ENCODE measurements around the gene VHLL. TPM values are rescaled to one million over a fixed set of nuclear protein-coding genes. Genes with fewer than 3 reads are reported as not detected.

VHLL gene
- total and polyA plus RNA-seq, 8 donors = not detected

DNA sequence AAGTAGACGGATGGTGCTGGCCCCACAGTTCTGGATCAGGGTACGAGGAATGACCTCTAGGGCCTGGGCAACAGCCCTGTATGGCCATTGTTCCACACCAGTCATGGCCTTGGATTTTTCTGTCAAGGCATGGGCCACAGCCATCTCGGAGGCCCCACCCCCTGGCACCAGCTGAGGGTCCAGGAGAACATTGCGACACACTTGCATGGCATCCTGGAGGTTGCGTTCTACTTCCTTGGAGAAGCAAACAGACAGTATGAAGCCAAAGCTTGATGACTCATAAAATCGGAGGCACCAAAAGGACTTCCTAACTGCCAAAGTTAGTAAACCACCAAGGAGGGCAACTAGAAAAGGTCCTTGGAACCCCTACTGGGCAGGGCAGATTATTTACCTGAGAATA is 11.9 kb upstream of the VHLL start:
- Histone ChIP-seq H3K27ac (no peak overlapping the region), H3K9me3 (no peaks in the 10 kb centered on the region), H3K4me1 (no peaks in the 10 kb centered on the region), H3K27me3 (no peaks in the 10 kb centered on the region), H3K4me3 (no peak overlapping the region), H3K36me3 (peaks cover 74 to 100% (median 100%) of the 10 kb centered on the region in 4 donors)
- TF ChIP-seq EP300 (IDR thresholded peaks at IDR 0.05) (no peak), POLR2AphosphoS5 (IDR thresholded peaks at IDR 0.05) (no peak), POLR2A (IDR thresholded peaks at IDR 0.05) (no peak)
- TF ChIP-seq, protein P1, sequence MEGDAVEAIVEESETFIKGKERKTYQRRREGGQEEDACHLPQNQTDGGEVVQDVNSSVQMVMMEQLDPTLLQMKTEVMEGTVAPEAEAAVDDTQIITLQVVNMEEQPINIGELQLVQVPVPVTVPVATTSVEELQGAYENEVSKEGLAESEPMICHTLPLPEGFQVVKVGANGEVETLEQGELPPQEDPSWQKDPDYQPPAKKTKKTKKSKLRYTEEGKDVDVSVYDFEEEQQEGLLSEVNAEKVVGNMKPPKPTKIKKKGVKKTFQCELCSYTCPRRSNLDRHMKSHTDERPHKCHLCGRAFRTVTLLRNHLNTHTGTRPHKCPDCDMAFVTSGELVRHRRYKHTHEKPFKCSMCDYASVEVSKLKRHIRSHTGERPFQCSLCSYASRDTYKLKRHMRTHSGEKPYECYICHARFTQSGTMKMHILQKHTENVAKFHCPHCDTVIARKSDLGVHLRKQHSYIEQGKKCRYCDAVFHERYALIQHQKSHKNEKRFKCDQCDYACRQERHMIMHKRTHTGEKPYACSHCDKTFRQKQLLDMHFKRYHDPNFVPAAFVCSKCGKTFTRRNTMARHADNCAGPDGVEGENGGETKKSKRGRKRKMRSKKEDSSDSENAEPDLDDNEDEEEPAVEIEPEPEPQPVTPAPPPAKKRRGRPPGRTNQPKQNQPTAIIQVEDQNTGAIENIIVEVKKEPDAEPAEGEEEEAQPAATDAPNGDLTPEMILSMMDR (IDR thresholded peaks at IDR 0.05) = no peak
- WGBS, 5 donors = 72 to 90% (median 86%) methylated on average over 6 of the region's 6 CpGs
- intact Hi-C loops (cut with DNase I; ENCODE audit: low total_unique reads) = no loop called here
- no peak for DNase-seq

DNA sequence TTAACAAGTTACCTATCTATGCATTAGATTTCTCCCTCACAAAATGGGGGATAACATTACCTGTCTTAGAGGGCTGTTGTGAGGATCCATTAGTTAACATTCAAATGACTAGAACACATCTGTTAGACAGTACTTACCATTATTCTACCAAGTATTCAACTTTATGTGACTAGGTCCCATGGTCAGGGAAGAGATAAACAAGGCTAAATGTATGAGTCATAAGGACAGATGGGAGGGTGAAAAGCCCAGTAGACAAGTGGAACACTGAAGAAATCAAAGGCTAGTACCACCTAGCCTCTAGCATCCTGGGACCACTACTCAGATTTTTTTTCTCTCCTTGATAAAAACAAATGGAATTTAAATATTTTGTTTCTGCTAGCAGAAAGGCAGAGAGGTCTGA is 9.0 kb upstream of the VHLL start:
- TF ChIP-seq EP300 (IDR thresholded peaks at IDR 0.05) = no peak
- TF ChIP-seq POLR2A (IDR thresholded peaks at IDR 0.05) = no peak
- TF ChIP-seq, protein P1 (IDR thresholded peaks at IDR 0.05) = no peak
- no peak for TF ChIP-seq POLR2AphosphoS5 (IDR thresholded peaks at IDR 0.05)
- intact Hi-C loops (cut with DNase I; ENCODE audit: low total_unique reads) = no loop called here
- peaks cover 49 to 94% (median 91%) of the 10 kb centered on the region in 4 donors for H3K36me3 ChIP-seq

DNA sequence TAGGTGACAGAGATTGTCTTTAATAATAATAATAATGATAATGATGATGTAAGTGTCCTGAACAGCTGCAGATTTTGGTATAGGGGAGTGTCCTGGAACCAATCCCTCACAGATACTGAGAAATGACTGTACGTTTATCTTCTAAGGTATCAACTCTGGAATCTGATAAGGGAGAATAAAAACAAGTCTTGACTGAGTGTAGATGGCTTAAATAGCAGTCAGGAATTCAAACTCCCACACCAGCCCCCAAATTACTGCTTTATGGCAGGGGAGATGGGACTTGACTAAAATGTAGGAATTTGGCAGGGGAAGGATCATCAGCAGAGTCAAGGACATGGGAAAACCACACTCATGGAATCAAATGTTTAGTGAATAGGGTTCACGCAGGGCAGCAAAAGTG is 6.1 kb upstream of the VHLL start:
- H3K27me3 ChIP-seq = no peaks in the 10 kb centered on the region
- no peak overlapping the region for H3K27ac ChIP-seq
- WGBS, 5 donors = 65 to 81% (median 77%) methylated on average over 2 of the region's 2 CpGs
- no peaks in the 10 kb centered on the region for H3K9me3 ChIP-seq
- no peak for DNase-seq
- H3K4me3 ChIP-seq = no peak overlapping the region
- intact Hi-C loops (cut with DNase I; ENCODE audit: low total_unique reads) = no loop called here
- TF ChIP-seq, protein P1 (IDR thresholded peaks at IDR 0.05) = no peak
- no peak for TF ChIP-seq POLR2A (IDR thresholded peaks at IDR 0.05)
- no peak for TF ChIP-seq POLR2AphosphoS5 (IDR thresholded peaks at IDR 0.05)
- TF ChIP-seq EP300 (IDR thresholded peaks at IDR 0.05) = no peak
- H3K4me1 ChIP-seq = no peaks in the 10 kb centered on the region
- peaks cover 37 to 65% (median 63%) of the 10 kb centered on the region in 4 donors for H3K36me3 ChIP-seq

More for the DNA sequence above, 9.0 kb upstream of the VHLL start:
- H3K4me3 ChIP-seq = no peak overlapping the region
- DNase-seq = no peak
- H3K27ac ChIP-seq = no peak overlapping the region
- no peaks in the 10 kb centered on the region for H3K27me3 ChIP-seq
- no peaks in the 10 kb centered on the region for H3K9me3 ChIP-seq
- H3K4me1 ChIP-seq = no peaks in the 10 kb centered on the region

DNA sequence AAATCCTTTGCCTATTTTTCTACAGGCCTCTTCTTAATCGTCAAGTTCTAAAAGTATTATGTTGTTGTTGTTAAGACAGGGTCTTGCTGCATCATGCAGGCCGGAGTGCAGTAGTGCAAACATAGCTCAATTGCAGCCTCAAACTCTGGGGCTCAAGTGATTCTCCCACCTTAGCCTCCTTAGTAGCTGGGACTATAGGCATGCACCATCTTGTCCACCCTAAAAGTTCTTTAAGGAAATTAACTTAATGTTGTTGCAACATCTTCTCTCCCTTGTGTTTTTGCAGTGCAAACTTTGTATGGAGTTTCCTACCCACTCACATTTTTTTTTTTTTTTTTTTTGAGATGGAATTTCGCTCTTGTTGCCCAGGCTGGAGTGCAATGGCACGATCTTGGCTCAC is 4.1 kb upstream of the VHLL start:
- 93 to 97% (median 95%) methylated on average over 3 to 4 of the region's 4 CpGs for WGBS, 5 donors
- DNase-seq = no peak
- H3K27me3 ChIP-seq = no peaks in the 10 kb centered on the region
- no peaks in the 10 kb centered on the region for H3K4me1 ChIP-seq
- intact Hi-C loops (cut with DNase I; ENCODE audit: low total_unique reads) = no loop called here
- H3K36me3 ChIP-seq = peaks cover 17 to 45% (median 43%) of the 10 kb centered on the region in 4 donors
- H3K27ac ChIP-seq = no peak overlapping the region
- H3K9me3 ChIP-seq = no peaks in the 10 kb centered on the region
- TF ChIP-seq POLR2AphosphoS5 (IDR thresholded peaks at IDR 0.05) = no peak
- TF ChIP-seq, protein P1 (IDR thresholded peaks at IDR 0.05) = no peak
- no peak for TF ChIP-seq POLR2A (IDR thresholded peaks at IDR 0.05)
- no peak for TF ChIP-seq EP300 (IDR thresholded peaks at IDR 0.05)
- H3K4me3 ChIP-seq = no peak overlapping the region

Measured in stomach (tissue), 9 donors.